HepG2 (cell line): ENCODE data around the gene ALCAM. TPM values are rescaled to one million over a fixed set of nuclear protein-coding genes. Genes with fewer than 3 reads are reported as not detected.

ENCODE experiments used
- ATAC-seq: fragments of 200-7000 bp; cut with Tn5 transposase; 3 replicates; pipeline ENCODE4 v1.9.1; 2020; ENCODE audit warnings: mild to moderate bottlenecking, moderate library complexity
- BruUV-seq: library from RNA; stranded (reverse); fragments of 400-500 nt; replicated peaks from 2 replicates; lab custom pipeline; 2021; lab: Mats Ljungman, UMichigan
- CTCF ChIA-PET: fragments of 300-600 bp; formaldehyde crosslinking; extraction: SDS; loops from one replicate; lab custom pipeline; 2021; ENCODE audit warnings: low total read pairs, inconsistent platforms, low intra/inter-chr PET ratio; lab: Yijun Ruan, JAX
- POLR2A ChIA-PET: fragments of 350-600 bp; sonication (Branson Sonifier 250); formaldehyde crosslinking; loops from one replicate; lab custom pipeline; 2020; ENCODE audit warnings: antibody characterized with exemption, inconsistent platforms; lab: Yijun Ruan, JAX
- DNase-seq: peaks from one replicate; pipeline ENCODE4 v3.0.0-alpha.2; 2015; ENCODE audit warnings: low spot score
- FAIRE-seq: peaks from 3 replicates; lab custom pipeline; 2011; peaks lifted over from hg19 to GRCh38; lab: Jason Lieb, UNC
- H2AFZ ChIP-seq: one replicate; pipeline ENCODE4 v1.6.1; 2011; ENCODE audit warnings: low read length, inconsistent platforms
- H3K27ac ChIP-seq: fragments of 300-600 bp; 3 replicates; pipeline ENCODE4 v1.8.0; 2011; ENCODE audit warnings: mixed run types, mild to moderate bottlenecking, mixed read lengths, low read length, inconsistent platforms; ENCODE audit not compliant: insufficient read depth; ENCODE audit errors: extremely low read length
- H3K27me3 ChIP-seq, 2 experiments: fragments of 200-600 bp in 1 of 2; 2 replicates in 1 of 2; 3 replicates in 1 of 2; pipeline versions ENCODE4 v1.6.0 to v1.8.0; 2011; ENCODE audit warnings: low read length in 2 of 2, mild to moderate bottlenecking in 2 of 2, moderate library complexity in 2 of 2, inconsistent platforms in 1 of 2; ENCODE audit not compliant: insufficient read depth in 2 of 2, control insufficient read depth in 1 of 2
- H3K36me3 ChIP-seq, 2 experiments: fragments of 200-600 bp in 1 of 2; replicated peaks in 1 of 2; 2 replicates in 1 of 2; 3 replicates in 1 of 2; pipeline versions ENCODE4 v1.5.1 to v1.8.0; 2011; ENCODE audit warnings: low read length in 2 of 2, inconsistent platforms in 1 of 2; ENCODE audit not compliant: insufficient read depth in 2 of 2, control insufficient read depth in 1 of 2
- H3K4me1 ChIP-seq: 2 replicates; pipeline ENCODE4 v1.5.1; 2012; ENCODE audit warnings: low read length, inconsistent platforms; ENCODE audit not compliant: insufficient read depth
- H3K4me2 ChIP-seq: 2 replicates; pipeline ENCODE4 v1.6.0; 2011; ENCODE audit warnings: low read depth, low read length, inconsistent platforms
- H3K4me3 ChIP-seq, 3 experiments: fragments of 200-600 bp in 1 of 3; sonication (generic), shearing (Covaris generic) in 1 of 3; replicated peaks in 1 of 3; 2 replicates each; pipeline ENCODE4 v1.5.1; 2011 to 2016; ENCODE audit warnings: low read length in 3 of 3, inconsistent platforms in 2 of 3, low read depth in 2 of 3, mild to moderate bottlenecking in 2 of 3, control low read depth in 1 of 3, mixed read lengths in 1 of 3; ENCODE audit not compliant: insufficient read depth in 1 of 3
- H3K79me2 ChIP-seq: one replicate; pipeline ENCODE4 v1.6.1; 2011; ENCODE audit warnings: low read length, inconsistent platforms; ENCODE audit not compliant: insufficient read depth
- H3K9ac ChIP-seq: 2 replicates; pipeline ENCODE4 v1.6.0; 2011; ENCODE audit warnings: mild to moderate bottlenecking, low read depth, low read length, inconsistent platforms; ENCODE audit not compliant: insufficient read depth
- H3K9me3 ChIP-seq: 2 replicates; pipeline ENCODE4 v1.5.1; 2012; ENCODE audit warnings: mild to moderate bottlenecking, low read length
- H4K20me1 ChIP-seq: 2 replicates; pipeline ENCODE4 v1.6.0; 2011; ENCODE audit warnings: inconsistent platforms, mild to moderate bottlenecking, low read length, moderate library complexity; ENCODE audit not compliant: insufficient read depth
- ADNP ChIP-seq: sonication (generic); formaldehyde crosslinking; IDR thresholded peaks from 2 replicates; pipeline ENCODE4 v1.4.0; 2020; ENCODE audit warnings: missing genetic modification reagents
- CSRNP1 ChIP-seq: sonication (generic); formaldehyde crosslinking; IDR thresholded peaks from 2 replicates; pipeline ENCODE4 v1.8.1; 2023; ENCODE audit warnings: mild to moderate bottlenecking, missing genetic modification reagents
- GATAD1 ChIP-seq: IDR thresholded peaks from 2 replicates; pipeline ENCODE4 v1.6.1; 2016; ENCODE audit warnings: missing genetic modification reagents, missing compliant biosample characterization
- HHEX ChIP-seq: IDR thresholded peaks from 2 replicates; pipeline ENCODE4 v1.6.1; 2016; ENCODE audit warnings: control low read depth
- MAFF ChIP-seq: IDR thresholded peaks from 2 replicates; pipeline ENCODE4 v1.6.1; 2011; ENCODE audit warnings: low read depth, low read length, improper control_type of control experiment
- MAFK ChIP-seq, 2 experiments: IDR thresholded peaks in 1 of 2; conservative IDR thresholded peaks in 1 of 2; 2 replicates each; pipeline ENCODE4 v1.6.1; 2011; ENCODE audit warnings: improper control_type of control experiment in 2 of 2, low read length in 2 of 2
- THYN1 ChIP-seq: sonication (generic); formaldehyde crosslinking; IDR thresholded peaks from 2 replicates; pipeline ENCODE4 v1.8.1; 2023; ENCODE audit warnings: low read depth, mild to moderate bottlenecking, moderate library complexity, missing genetic modification reagents, borderline replicate concordance
- ZMYM4 ChIP-seq: sonication (generic); formaldehyde crosslinking; IDR thresholded peaks from 2 replicates; pipeline ENCODE4 v1.8.1; 2023; ENCODE audit warnings: mild to moderate bottlenecking, missing genetic modification reagents
- ZNF263 ChIP-seq: sonication (generic); formaldehyde crosslinking; IDR thresholded peaks from 2 replicates; pipeline ENCODE4 v1.4.0; 2020; ENCODE audit warnings: missing genetic modification reagents
- WGBS: methylation state at CpG from one replicate; pipeline ENCODE4 v1.1.6; 2017; ENCODE audit warnings: low lambda C conversion rate; 5-methylcytosine and 5-hydroxymethylcytosine counted together
- in situ Hi-C: cut with HindIII; loops from 2 replicates; pipeline ENCODE4 v1.10.0; 2017; ENCODE audit warnings: low pct_unique_long_range_greater_than_20kb; ENCODE audit not compliant: extremely low pct_ligation_motif_present
- intact Hi-C: fragments of 100-400 bp; cut with micrococcal nuclease; formaldehyde crosslinking; loops from one replicate; pipeline ENCODE4 v1.10.0; 2022; ENCODE audit not compliant: unreplicated experiment
- polyA plus RNA-seq, 8 experiments: library from polyadenylated mRNA; depleted of rRNA in 3 of 8; stranded (reverse) in 7 of 8; unstranded in 1 of 8; fragments of >200 nt; fragmentation: Illumina TruSeq in 4 of 8; extraction: Trizol in 4 of 8; gene quantifications; 2 replicates each; pipeline versions ENCODE4 v1.2.1 to v1.2.3, GENCODE V29; 2011 to 2016; ENCODE audit warnings: low read depth in 4 of 8, missing spikeins in 1 of 8, mixed read lengths in 1 of 8; ENCODE audit not compliant: insufficient read depth in 1 of 8
- total RNA-seq, 5 experiments: library from RNA; depleted of rRNA; stranded (reverse); fragments of >200 nt; fragmentation: Illumina TruSeq; extraction: Trizol; gene quantifications; 2 replicates each; pipeline ENCODE4 v1.2.3, GENCODE V29; 2016; ENCODE audit warnings: low read depth in 1 of 5

ALCAM gene
- total and polyA plus RNA-seq, 2 of the 13 experiments (the other 11 are each of a cell fraction or from before 2014, with no cell fraction given), result 26.0 to 33.1 TPM

DNA sequence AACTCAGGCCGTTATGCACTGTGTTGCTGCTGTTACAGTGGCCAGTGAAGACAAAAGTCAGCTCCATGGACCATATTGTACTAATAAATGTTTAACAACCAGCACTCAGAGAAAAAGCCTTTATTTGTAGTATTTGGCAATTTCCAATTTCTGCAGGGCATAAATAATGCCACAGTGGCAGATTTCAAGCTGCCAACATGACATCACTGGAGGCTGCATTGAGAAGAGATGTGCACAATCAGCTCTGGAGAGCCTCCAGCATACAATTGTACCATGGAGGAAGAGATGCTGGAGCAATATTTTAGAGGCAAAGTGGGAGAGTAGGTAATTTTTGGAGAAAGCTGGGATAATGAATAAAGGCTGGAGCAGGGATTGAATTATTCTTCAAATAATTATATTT lies 9.7 kb upstream of the ALCAM start:
- WGBS, result 33% methylated on average over 1 of the region's 1 CpG
- ChIA-PET POLR2A (no interaction called here), CTCF (no interaction called here)
- in situ Hi-C loops (loop anchor here (25.0 kb wide), 1 partner anchor 745 kb away; no protein-coding TSS in a partner anchor), intact Hi-C loops (loop anchor here (5.0 kb wide), 1 partner anchor 385 kb away; no protein-coding TSS in a partner anchor)
- Histone ChIP-seq H3K4me3 (no peak overlapping the region), H3K79me2 (no peaks in the 10 kb centered on the region), H3K36me3 (no peaks in the 10 kb centered on the region), H2AFZ (no peak overlapping the region), H3K9ac (no peak overlapping the region), H3K27ac (no peak overlapping the region), H3K4me2 (no peak overlapping the region), H3K9me3 (no peaks in the 10 kb centered on the region), H3K4me1 (no peaks in the 10 kb centered on the region), H4K20me1 (no peaks in the 10 kb centered on the region), H3K27me3 (no peaks in the 10 kb centered on the region; a peak in 1 of 5 replicates)
- FAIRE-seq (no peak), ATAC-seq (no peak), DNase-seq (no peak)
- no TSS peak for BruUV-seq
- no peak for TF ChIP-seq ZNF263 (CRISPR knock-in tag)
- peak; percentile 26 to 47; a peak in 2 of 4 replicates for TF ChIP-seq MAFK (conservative IDR thresholded peaks at IDR 0.05 in 1 of 2, IDR thresholded peaks at IDR 0.05 in 1 of 2; ENCODE audit: low read length in 2 of 2)
- peak; percentile 43 for TF ChIP-seq MAFF
- TF ChIP-seq GATAD1 (CRISPR knock-in tag), result no peak
- no peak for TF ChIP-seq HHEX (CRISPR knock-in tag)
- no peak for TF ChIP-seq ADNP (CRISPR knock-in tag)
- no peak for TF ChIP-seq CSRNP1 (CRISPR knock-in tag)
- no peak for TF ChIP-seq THYN1
- TF ChIP-seq ZMYM4 (CRISPR knock-in tag), result no peak
